K562 (cell line): ENCODE data around the gene SCN5A. TPM values are rescaled to one million over a fixed set of nuclear protein-coding genes. Genes with fewer than 3 reads are reported as not detected.

Experiments
- CHD7 ChIP-seq: fragments of 200-600 bp; sonication (generic); IDR thresholded peaks from one replicate; pipeline ENCODE4 v1.6.1; 2012; ENCODE audit warnings: mild to moderate bottlenecking, low read depth, low read length, inconsistent platforms
- ELF1 ChIP-seq: fragments of 200-800 bp; sonication (Bioruptor generic); IDR thresholded peaks from 2 replicates; pipeline ENCODE4 v1.6.1; 2016; ENCODE audit warnings: missing genetic modification characterization, missing compliant biosample characterization
- FIP1L1 ChIP-seq: fragments of 200-400 bp; formaldehyde crosslinking; IDR thresholded peaks from 2 replicates; pipeline ENCODE4 v1.6.1; 2018; ENCODE audit warnings: mild to moderate bottlenecking, low read depth, low read length; ENCODE audit not compliant: poor library complexity, severe bottlenecking
- NR3C1 ChIP-seq: sonication (generic); formaldehyde crosslinking; IDR thresholded peaks from 2 replicates; pipeline ENCODE4 v1.8.1; 2022; ENCODE audit warnings: missing genetic modification reagents
- RUNX1 ChIP-seq: sonication (generic); IDR thresholded peaks from 2 replicates; pipeline ENCODE4 v1.6.1; 2016; ENCODE audit warnings: antibody characterized with exemption, low read depth
- SAFB ChIP-seq: fragments of 200-400 bp; formaldehyde crosslinking; IDR thresholded peaks from 2 replicates; pipeline ENCODE4 v1.6.1; 2017; ENCODE audit warnings: low read depth, low read length, borderline replicate concordance
- SOX6 ChIP-seq: fragments of 450-650 bp; IDR thresholded peaks from 2 replicates; pipeline ENCODE4 v1.6.1; 2014; ENCODE audit warnings: mild to moderate bottlenecking
- TAL1 ChIP-seq: fragments of 450-650 bp; IDR thresholded peaks from 2 replicates; pipeline ENCODE4 v1.6.1; 2016; ENCODE audit warnings: mild to moderate bottlenecking
- TBL1XR1 ChIP-seq, 2 experiments: IDR thresholded peaks; 2 replicates each; pipeline ENCODE4 v1.6.1; 2012; ENCODE audit warnings: improper control_type of control experiment in 2 of 2, low read length in 2 of 2, mild to moderate bottlenecking in 1 of 2
- ZNF23 ChIP-seq: fragments of 250-450 bp; sonication (Bioruptor Pico); IDR thresholded peaks from 2 replicates; pipeline ENCODE4 v1.4.0; 2020; ENCODE audit warnings: mild to moderate bottlenecking
- ZNF280B ChIP-seq: fragments of 250-450 bp; sonication (Bioruptor Pico); IDR thresholded peaks from 2 replicates; pipeline ENCODE4 v1.5.1; 2021; ENCODE audit warnings: mild to moderate bottlenecking
- ZNF398 ChIP-seq: fragments of 250-450 bp; sonication (Bioruptor Pico); IDR thresholded peaks from 2 replicates; pipeline ENCODE4 v1.8.0; 2021; ENCODE audit warnings: moderate library complexity, mild to moderate bottlenecking, inconsistent platforms
- ZNF507 ChIP-seq: conservative IDR thresholded peaks from 2 replicates; pipeline ENCODE4 v1.6.1; 2017; ENCODE audit warnings: missing genetic modification characterization, missing compliant biosample characterization
- ZNF561 ChIP-seq: fragments of 450-650 bp; formaldehyde crosslinking; conservative IDR thresholded peaks from 2 replicates; pipeline ENCODE4 v1.4.0; 2020; ENCODE audit warnings: mild to moderate bottlenecking, moderate library complexity
- polyA plus RNA-seq, 8 experiments: library from polyadenylated mRNA; depleted of rRNA in 4 of 8; stranded (reverse) in 5 of 8; unstranded in 3 of 8; fragments of >200 nt; fragmentation: Nextera tagmentation in 2 of 8; fragmentation: Illumina TruSeq in 1 of 8; extraction: Ambion mirVana in 2 of 8; extraction: Trizol in 1 of 8; gene quantifications; 2 replicates each; pipeline versions ENCODE4 v1.2.1 to v1.2.3, GENCODE V29; 2011 to 2014; ENCODE audit warnings: inconsistent platforms in 1 of 8, missing spikeins in 1 of 8
- total RNA-seq, 7 experiments: library from RNA; depleted of rRNA in 6 of 7; stranded (reverse); fragments of >200 nt in 6 of 7; fragmentation: Illumina TruSeq in 2 of 7; extraction: Trizol in 2 of 7; gene quantifications; 2 replicates each; pipeline versions ENCODE4 v1.2.1 to v1.2.3, GENCODE V29; 2011 to 2021; ENCODE audit warnings: low replicate concordance in 1 of 7

SCN5A gene
- total and polyA plus RNA-seq, 9 of the 15 experiments (the other 6 are each of a cell fraction or from before 2014, with no cell fraction given) = 0.07 to 1.4 (median 0.21) TPM; not detected in 2

GRCh38 chr3:38651153-38651789, 1.8 kb upstream of the SCN5A start (continued):
- TF ChIP-seq ZNF280B (CRISPR knock-in tag) = no peak
- no peak for TF ChIP-seq SAFB
- TF ChIP-seq ZNF561 (CRISPR knock-in tag) = no peak
- TF ChIP-seq SOX6 = no peak
- TF ChIP-seq CHD7 = no peak
- TF ChIP-seq FIP1L1 = no peak
- no peak for TF ChIP-seq TBL1XR1 (IDR thresholded peaks at IDR 0.05; ENCODE audit: low read length in 2 of 2)
- no peak for TF ChIP-seq ZNF507
- peak; percentile 18; the same call in 1 of the 2 replicates for TF ChIP-seq NR3C1 (CRISPR knock-in tag)
- TF ChIP-seq RUNX1 = no peak
- TF ChIP-seq ELF1 (tag) = no peak
- no peak for TF ChIP-seq TAL1
- TF ChIP-seq ZNF23 = no peak
- TF ChIP-seq ZNF398 = no peak
